ENCODE results near the gene SLC39A7.

Gene SLC39A7

GRCh38 chr6:33200219-33201146 is at the start of gene SLC39A7, which contains the start of gene RXRB:
SLC39A7 (plus strand) TSS chr6:33200867; CDS start chr6:33201246, 379 bp downstream.
RXRB (minus strand) TSS chr6:33200665; CDS start chr6:33200476, 189 bp downstream.
- intact Hi-C loops (cut with DNase I) = loop anchor here (5.0 to 10.0 kb wide), 3 partner anchors 47 to 226 kb away; partner anchors contain the start of genes CUTA and PHF1

GRCh38 chr6:33151050-33151449 is 49.6 kb upstream of the SLC39A7 start:
- intact Hi-C loops (cut with DNase I) = no loop called here
- DNase-seq = no peak

More at GRCh38 chr6:33200219-33201146, at the start of gene SLC39A7, which contains the start of gene RXRB:
- peak; percentile 95 to 99 (median 98) for DNase-seq

GRCh38 chr6:33154349-33154748 is 46.3 kb upstream of the SLC39A7 start:
- DNase-seq = no peak
- intact Hi-C loops (cut with DNase I) = no loop called here

GRCh38 chr6:33156561-33156960 is 44.1 kb upstream of the SLC39A7 start:
- DNase-seq = no peak
- intact Hi-C loops (cut with DNase I) = no loop called here

- intact Hi-C loops (cut with DNase I) = no loop called here
- DNase-seq = no peak
Observed at GRCh38 chr6:33156964-33157363, 43.7 kb upstream of the SLC39A7 start.

- intact Hi-C loops (cut with DNase I) = loop anchor here (5.0 kb wide), 2 partner anchors 37 to 87 kb away; no protein-coding TSS in a partner anchor
- DNase-seq = no peak
Observed at GRCh38 chr6:33160096-33160495, 40.6 kb upstream of the SLC39A7 start.

DNA sequence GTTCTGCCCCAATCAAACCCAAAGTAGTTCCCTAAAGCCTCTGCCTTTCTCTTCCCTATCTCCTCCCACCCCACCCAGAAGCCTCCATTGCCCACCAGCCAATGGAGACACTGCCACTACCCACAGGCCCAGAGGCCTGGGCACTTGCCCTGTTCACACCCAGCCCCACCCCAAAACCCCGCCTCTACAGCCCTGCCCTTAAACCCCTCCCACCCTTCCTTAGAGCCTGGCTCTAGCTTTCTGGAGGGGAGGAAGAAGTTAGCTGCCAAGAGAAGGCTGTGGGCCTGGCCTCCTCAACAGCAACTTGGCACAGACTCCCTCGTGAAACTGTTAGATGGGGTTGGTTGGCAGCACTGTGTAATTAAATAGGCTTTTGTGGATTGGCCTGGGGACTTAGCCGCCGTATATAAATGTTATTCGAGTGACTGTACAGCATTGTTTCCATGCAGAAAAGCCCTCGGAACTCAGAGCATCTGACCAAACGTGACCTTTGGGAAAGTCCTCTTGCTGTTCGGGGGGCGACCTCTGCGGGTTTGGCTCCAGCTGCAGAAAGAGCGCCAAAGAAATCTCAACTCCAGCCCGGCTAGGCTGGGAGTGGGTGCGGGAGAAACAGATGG is 39.8 kb upstream of the SLC39A7 start:
- intact Hi-C loops (cut with DNase I) = loop anchor here (5.0 kb wide), 2 partner anchors 36 to 86 kb away; no protein-coding TSS in a partner anchor
- DNase-seq = peak in 21 of 42 donors; percentile 3 to 63 (median 24)

- peak; percentile 50 to 93 (median 84) for DNase-seq
- intact Hi-C loops (cut with DNase I) = loop anchor here (5.0 kb wide), 2 partner anchors 36 to 86 kb away; no protein-coding TSS in a partner anchor
Observed at GRCh38 chr6:33161354-33162331, 39.0 kb upstream of the SLC39A7 start.

DNA sequence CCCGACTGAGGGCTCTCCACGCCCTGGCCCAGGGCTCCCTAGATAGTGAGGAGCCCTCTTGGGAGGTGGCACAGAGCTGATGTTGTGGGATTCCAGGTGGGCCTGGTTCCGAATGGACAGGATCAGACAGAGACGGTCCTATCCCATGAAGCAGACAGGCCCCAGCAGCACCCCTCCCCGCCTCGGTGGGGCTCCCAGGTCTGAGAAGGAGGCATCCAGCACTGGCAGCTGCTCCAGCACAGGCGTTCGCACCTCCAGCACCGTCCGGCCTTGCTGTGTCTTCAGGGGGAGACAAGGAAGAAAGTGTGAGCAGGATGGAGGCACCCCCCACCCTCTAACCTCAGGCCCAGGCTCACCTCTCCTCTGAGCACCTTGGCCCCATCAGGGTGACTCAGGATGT is 37.1 kb upstream of the SLC39A7 start:
- intact Hi-C loops (cut with DNase I) = loop anchor here (5.0 kb wide), 2 partner anchors 34 to 84 kb away; no protein-coding TSS in a partner anchor
- DNase-seq = no peak

GRCh38 chr6:33164176-33164575 is 36.5 kb upstream of the SLC39A7 start:
- DNase-seq = peak in 1 of 42 donors; percentile 11
- intact Hi-C loops (cut with DNase I) = loop anchor here (5.0 kb wide), 2 partner anchors 33 to 83 kb away; no protein-coding TSS in a partner anchor

DNA sequence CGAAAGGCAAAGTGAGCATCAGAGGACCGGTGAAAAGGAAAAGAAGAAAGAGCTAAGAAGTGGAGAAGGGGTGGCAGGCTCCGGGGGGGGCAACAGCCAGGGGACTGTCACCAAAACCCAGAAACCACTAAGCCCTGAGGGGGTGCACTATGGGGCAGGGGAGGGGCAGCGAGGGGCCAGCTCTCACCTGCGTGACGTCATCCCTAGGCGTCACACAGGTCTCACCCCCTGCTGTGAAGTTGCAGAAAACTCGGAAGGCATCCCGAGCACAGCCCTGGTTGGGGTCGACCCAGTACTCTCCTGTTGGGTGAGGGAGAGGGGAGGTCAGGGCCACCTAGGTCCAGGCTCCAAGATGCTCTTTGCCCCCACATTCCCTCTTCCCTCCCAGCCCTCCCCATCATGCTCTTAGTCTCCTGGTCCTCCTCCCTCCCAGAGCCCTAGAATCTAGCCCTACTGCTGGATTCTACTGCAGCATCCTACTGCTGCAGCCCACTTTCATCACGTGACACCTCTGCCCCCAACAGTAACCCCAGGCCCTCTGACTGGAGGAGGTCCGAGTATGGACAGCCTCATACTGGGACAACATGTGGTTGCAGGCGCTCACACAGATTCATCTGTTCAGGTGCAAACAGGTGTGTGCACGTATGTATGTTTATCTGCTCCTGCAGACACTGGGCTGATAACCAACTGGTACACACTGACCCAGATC is 35.8 kb upstream of the SLC39A7 start:
- intact Hi-C loops (cut with DNase I) = loop anchor here (5.0 kb wide), 2 partner anchors 32 to 82 kb away; no protein-coding TSS in a partner anchor

GRCh38 chr6:33165581-33166258 is 34.9 kb upstream of the SLC39A7 start:
- DNase-seq = no peak
- intact Hi-C loops (cut with DNase I) = no loop called here

More for the DNA sequence above, 35.8 kb upstream of the SLC39A7 start:
- peak in 1 of 42 donors; percentile 18 for DNase-seq

GRCh38 chr6:33166363-33166762 is 34.3 kb upstream of the SLC39A7 start:
- no peak for DNase-seq
- intact Hi-C loops (cut with DNase I) = no loop called here

DNA sequence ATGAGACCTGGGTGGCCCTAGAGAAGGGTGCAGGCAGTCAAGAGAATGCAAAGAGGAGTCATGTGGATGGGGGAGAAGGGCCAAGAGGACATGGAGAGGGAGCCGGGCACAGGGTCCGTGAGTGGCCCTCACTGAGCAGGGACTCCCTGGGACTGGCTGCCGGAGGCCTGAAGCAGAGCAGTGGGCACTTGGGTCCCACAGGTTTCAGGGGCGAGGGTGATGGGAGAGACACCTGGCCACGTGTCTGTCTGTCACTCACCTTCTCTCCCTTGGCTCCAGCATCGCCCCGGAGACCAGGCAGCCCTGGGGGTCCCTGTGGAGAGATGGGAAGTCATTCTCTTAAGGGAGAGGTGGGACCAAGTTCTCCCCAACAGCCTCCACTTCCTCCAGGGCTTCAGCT is 33.9 kb upstream of the SLC39A7 start:
- intact Hi-C loops (cut with DNase I) = no loop called here
- no peak for DNase-seq

DNA sequence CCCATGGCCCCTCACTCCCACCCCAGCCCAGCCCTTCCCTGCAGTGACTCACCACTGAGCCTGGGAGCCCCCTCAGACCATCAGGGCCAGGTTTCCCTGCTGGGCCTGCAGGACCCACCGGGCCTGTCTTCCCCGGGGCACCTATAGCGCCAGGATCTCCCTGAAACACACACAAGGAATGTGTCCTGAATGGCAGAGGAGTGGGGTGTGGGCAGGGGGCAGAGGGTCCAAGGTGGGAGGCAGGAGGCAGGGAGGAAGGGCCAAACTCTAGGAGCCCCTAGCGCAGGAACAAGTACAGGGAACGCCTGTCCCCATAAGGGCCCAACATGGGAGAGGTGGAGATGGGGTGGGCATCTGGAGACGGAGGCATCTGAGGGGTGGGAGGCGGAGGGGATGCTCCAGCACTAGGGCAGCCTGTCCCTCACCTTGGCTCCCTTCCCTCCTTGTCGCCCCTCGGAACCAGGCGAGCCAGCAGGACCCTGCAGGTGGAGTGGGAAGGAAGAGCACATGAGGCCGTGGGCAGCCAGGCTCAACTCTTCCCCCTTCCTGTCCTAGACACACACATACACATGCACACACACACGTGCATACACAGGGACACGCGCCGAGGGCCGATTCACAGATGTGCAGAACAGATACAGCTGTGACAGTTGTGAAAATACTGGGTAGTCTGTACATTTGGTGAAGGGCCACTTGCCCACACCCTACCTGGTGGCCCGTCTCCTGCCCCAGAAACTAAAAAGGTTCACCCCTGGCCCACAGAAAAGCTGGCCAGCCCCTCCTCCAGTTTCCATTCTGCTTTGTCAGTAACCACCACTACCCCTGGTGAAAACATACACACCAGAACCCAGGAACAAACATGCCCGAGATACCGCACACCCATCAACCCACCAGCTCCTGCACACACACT is 33.0 kb upstream of the SLC39A7 start:
- intact Hi-C loops (cut with DNase I) = no loop called here
- no peak for DNase-seq

GRCh38 chr6:33168284-33168601 is 32.4 kb upstream of the SLC39A7 start:
- intact Hi-C loops (cut with DNase I) = no loop called here
- DNase-seq = no peak

All from head of caudate nucleus (tissue), 42 donors.